Right atrium auricular region (tissue), 2 donors: ENCODE measurements around the gene TOX2. TPM values are rescaled to one million over a fixed set of nuclear protein-coding genes. Genes with fewer than 3 reads are reported as not detected.

ENCODE experiments used
- DNase-seq: peaks from one replicate; pipeline ENCODE4 v3.0.0-alpha.2; 2019; ENCODE audit warnings: low spot score
- H3K27ac ChIP-seq, 2 donors: fragments of 200-600 bp; sonication (generic); 1 replicate in 1 of 2; 2 replicates in 1 of 2; pipeline ENCODE4 v1.5.1; 2016 to 2019
- H3K27me3 ChIP-seq, 2 donors: fragments of 200-600 bp; sonication (generic); one replicate each; pipeline versions ENCODE4 v1.5.1 to v1.6.0; 2017 to 2019
- H3K36me3 ChIP-seq: fragments of 200-600 bp; sonication (generic); one replicate; pipeline ENCODE4 v1.5.1; 2016
- H3K4me1 ChIP-seq, 2 donors: fragments of 200-600 bp; sonication (generic); one replicate each; pipeline versions ENCODE4 v1.5.1 to v1.6.0; 2017 to 2019
- H3K4me3 ChIP-seq, 2 donors: fragments of 200-600 bp; sonication (generic); 1 replicate in 1 of 2; 2 replicates in 1 of 2; pipeline ENCODE4 v1.5.1; 2017 to 2019; ENCODE audit warnings: mild to moderate bottlenecking in 1 of 2, moderate library complexity in 1 of 2
- H3K9me3 ChIP-seq, 2 donors: fragments of 200-600 bp; sonication (generic); one replicate each; pipeline ENCODE4 v1.5.1; 2019
- total RNA-seq, 2 donors: library from RNA; depleted of rRNA; stranded (reverse); fragments of >200 nt; gene quantifications; one replicate each; pipeline ENCODE4 v1.1.0, GENCODE V29; 2016
- TF ChIP-seq, protein P1 (sequence below), 2 donors: fragments of 200-600 bp; sonication (generic); IDR thresholded peaks; one replicate each; pipeline ENCODE4 v1.5.1; 2019; ENCODE audit warnings: antibody characterized with exemption in 2 of 2

TOX2 gene, protein sequence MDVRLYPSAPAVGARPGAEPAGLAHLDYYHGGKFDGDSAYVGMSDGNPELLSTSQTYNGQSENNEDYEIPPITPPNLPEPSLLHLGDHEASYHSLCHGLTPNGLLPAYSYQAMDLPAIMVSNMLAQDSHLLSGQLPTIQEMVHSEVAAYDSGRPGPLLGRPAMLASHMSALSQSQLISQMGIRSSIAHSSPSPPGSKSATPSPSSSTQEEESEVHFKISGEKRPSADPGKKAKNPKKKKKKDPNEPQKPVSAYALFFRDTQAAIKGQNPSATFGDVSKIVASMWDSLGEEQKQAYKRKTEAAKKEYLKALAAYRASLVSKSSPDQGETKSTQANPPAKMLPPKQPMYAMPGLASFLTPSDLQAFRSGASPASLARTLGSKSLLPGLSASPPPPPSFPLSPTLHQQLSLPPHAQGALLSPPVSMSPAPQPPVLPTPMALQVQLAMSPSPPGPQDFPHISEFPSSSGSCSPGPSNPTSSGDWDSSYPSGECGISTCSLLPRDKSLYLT
- total RNA-seq, result under 1 TPM; 0.30 to 0.63 TPM

DNA sequence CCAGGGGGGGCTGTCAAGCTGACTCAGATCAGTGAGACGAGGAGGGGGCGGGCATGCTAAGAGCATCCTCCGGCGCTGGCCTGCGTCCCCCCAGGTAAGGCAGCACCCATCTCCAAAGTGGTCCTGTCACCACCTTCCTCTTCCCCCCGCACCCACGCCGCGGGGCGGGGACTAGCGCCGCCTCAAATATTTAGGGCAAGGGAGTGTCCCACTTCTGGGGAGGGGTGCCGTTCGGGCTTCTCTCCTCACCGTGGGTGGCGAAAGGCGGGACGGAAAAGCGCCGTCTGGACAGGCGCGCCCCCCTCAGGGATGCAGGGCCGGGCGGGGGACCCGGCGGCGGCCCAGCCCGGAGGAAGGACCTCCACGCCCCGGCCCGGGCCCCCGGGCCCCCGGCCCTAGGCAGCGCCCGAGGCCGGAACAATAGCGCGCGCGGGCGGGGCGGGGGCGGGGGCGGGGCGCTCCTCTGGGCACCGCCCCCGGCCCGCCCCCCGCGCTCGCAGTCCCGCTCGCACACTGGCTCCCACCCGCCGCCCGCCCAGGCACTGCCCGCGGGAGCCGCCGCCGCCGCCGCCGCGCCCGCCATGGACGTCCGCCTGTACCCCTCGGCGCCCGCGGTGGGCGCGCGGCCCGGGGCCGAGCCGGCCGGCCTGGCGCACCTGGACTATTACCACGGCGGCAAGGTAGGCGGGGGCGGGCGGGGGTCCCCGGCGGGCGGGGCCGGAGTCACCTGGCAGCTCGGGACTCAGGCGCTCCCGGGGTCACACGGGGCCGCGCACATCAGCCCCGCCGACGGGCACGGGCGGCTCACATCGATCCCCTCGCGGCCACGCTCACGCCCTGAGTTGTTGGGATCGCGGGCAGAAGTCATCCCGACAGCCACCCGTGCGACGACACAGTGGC lies at the start of gene TOX2:
Gene TOX2 (plus strand): TSS at position 542 of the 900 bp plus-strand sequence. CDS start 40 bp downstream, at position 582.
- H3K9me3 ChIP-seq, result peaks cover 0 to 28% of the 10 kb centered on the region in 2 donors
- TF ChIP-seq, protein P1, sequence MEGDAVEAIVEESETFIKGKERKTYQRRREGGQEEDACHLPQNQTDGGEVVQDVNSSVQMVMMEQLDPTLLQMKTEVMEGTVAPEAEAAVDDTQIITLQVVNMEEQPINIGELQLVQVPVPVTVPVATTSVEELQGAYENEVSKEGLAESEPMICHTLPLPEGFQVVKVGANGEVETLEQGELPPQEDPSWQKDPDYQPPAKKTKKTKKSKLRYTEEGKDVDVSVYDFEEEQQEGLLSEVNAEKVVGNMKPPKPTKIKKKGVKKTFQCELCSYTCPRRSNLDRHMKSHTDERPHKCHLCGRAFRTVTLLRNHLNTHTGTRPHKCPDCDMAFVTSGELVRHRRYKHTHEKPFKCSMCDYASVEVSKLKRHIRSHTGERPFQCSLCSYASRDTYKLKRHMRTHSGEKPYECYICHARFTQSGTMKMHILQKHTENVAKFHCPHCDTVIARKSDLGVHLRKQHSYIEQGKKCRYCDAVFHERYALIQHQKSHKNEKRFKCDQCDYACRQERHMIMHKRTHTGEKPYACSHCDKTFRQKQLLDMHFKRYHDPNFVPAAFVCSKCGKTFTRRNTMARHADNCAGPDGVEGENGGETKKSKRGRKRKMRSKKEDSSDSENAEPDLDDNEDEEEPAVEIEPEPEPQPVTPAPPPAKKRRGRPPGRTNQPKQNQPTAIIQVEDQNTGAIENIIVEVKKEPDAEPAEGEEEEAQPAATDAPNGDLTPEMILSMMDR (IDR thresholded peaks at IDR 0.05), result no peak
- peaks cover 4 to 13% of the 10 kb centered on the region in 2 donors for H3K27me3 ChIP-seq
- no peaks in the 10 kb centered on the region for H3K36me3 ChIP-seq
- H3K4me1 ChIP-seq, result peaks cover 0 to 16% of the 10 kb centered on the region in 2 donors
- no peak for DNase-seq
- no peak within 1 kb of the TSS for H3K27ac ChIP-seq
- peak within 1 kb of the TSS; percentile 19 to 43 for H3K4me3 ChIP-seq

DNA sequence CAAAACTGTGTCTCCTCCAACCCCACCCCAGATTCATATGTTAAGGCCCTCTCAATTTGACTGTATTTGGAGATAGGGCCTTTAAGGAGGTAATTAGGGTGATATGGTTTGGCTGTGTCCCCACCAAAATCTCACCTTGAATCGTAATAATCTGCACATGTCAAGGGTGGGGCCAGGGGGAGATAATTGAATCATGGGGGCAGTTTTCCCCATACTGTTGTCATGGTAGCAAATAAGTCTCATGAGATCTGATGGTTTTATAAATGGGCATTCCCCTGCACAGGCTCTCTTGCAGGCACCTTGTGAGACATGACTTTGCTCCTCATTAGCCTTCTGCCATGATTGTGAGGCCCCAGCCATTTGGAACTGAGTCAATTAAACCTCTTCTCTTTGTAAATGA lies 46.6 kb upstream of the TOX2 start:
- DNase-seq, result no peak
- H3K27me3 ChIP-seq, result no peaks in the 10 kb centered on the region
- no peaks in the 10 kb centered on the region for H3K9me3 ChIP-seq
- no peaks in the 10 kb centered on the region for H3K4me1 ChIP-seq
- TF ChIP-seq, protein P1 (IDR thresholded peaks at IDR 0.05), result no peak
- H3K4me3 ChIP-seq, result no peak overlapping the region
- H3K27ac ChIP-seq, result no peak overlapping the region
- H3K36me3 ChIP-seq, result no peaks in the 10 kb centered on the region

- Histone ChIP-seq H3K36me3 (no peaks in the 10 kb centered on the region), H3K27ac (no peak overlapping the region), H3K4me1 (no peaks in the 10 kb centered on the region), H3K9me3 (no peaks in the 10 kb centered on the region), H3K27me3 (no peaks in the 10 kb centered on the region), H3K4me3 (no peak overlapping the region)
- DNase-seq, result no peak
- TF ChIP-seq, protein P1 (IDR thresholded peaks at IDR 0.05), result no peak
Observed at GRCh38 chr20:43870484-43870883, 44.2 kb upstream of the TOX2 start.

GRCh38 chr20:43878776-43879175 lies 35.9 kb upstream of the TOX2 start:
- Histone ChIP-seq H3K27ac (no peak overlapping the region), H3K4me3 (no peak overlapping the region), H3K9me3 (no peaks in the 10 kb centered on the region), H3K27me3 (no peaks in the 10 kb centered on the region), H3K36me3 (no peaks in the 10 kb centered on the region), H3K4me1 (no peaks in the 10 kb centered on the region)
- TF ChIP-seq, protein P1 (IDR thresholded peaks at IDR 0.05), result no peak
- DNase-seq, result no peak

DNA sequence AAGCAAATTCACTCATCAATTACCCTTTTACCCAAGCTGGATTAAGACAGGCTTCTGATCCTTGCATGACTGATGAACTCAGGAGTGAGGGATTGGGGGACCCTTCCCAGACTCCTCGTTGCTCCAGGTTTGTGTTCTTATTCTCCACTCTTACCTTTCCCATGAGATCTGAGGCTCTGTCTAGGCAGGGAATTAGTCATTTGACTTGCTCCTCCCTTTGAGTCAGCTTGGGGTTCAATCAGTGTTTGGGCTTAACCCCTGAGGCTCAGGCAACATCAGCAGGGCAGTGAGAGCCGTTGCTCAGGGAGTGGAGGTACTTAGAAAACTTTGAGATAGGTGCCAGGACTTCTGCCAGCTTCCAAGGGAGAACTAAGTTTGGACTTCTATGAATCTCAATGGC lies 20.7 kb upstream of the TOX2 start:
- H3K4me1 ChIP-seq, result no peaks in the 10 kb centered on the region
- TF ChIP-seq, protein P1 (IDR thresholded peaks at IDR 0.05), result no peak
- H3K4me3 ChIP-seq, result no peak overlapping the region
- no peaks in the 10 kb centered on the region for H3K36me3 ChIP-seq
- H3K27ac ChIP-seq, result no peak overlapping the region
- no peak for DNase-seq
- peaks cover 0 to 42% of the 10 kb centered on the region in 2 donors for H3K9me3 ChIP-seq
- no peaks in the 10 kb centered on the region for H3K27me3 ChIP-seq
